ENCODE results near the gene GRK5.

DNA sequence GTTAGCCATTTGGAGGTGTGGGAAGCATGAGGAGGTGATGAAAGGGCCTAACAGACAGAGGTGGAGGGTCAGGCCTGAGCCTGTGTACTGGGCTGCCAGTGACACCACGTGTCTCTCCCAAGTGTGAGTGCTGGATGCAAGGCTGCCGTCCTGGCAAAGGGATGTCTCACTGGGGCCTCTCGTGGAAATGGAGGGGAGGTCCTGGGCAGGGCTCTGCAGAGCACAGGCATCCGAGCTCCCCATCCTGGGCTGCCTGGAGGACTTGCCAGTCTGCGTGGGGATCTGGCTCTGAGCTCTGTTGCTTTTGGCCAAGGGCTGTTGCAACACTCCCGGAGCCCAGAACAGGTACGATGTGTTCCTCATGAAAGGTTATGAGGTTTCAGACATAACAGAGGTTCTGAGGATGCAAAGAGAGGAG is 77.3 kb downstream of the GRK5 start:
- TF ChIP-seq, protein P1, sequence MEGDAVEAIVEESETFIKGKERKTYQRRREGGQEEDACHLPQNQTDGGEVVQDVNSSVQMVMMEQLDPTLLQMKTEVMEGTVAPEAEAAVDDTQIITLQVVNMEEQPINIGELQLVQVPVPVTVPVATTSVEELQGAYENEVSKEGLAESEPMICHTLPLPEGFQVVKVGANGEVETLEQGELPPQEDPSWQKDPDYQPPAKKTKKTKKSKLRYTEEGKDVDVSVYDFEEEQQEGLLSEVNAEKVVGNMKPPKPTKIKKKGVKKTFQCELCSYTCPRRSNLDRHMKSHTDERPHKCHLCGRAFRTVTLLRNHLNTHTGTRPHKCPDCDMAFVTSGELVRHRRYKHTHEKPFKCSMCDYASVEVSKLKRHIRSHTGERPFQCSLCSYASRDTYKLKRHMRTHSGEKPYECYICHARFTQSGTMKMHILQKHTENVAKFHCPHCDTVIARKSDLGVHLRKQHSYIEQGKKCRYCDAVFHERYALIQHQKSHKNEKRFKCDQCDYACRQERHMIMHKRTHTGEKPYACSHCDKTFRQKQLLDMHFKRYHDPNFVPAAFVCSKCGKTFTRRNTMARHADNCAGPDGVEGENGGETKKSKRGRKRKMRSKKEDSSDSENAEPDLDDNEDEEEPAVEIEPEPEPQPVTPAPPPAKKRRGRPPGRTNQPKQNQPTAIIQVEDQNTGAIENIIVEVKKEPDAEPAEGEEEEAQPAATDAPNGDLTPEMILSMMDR (IDR thresholded peaks at IDR 0.05 in 4 of 5, conservative IDR thresholded peaks at IDR 0.05 in 1 of 5), result no peak
- no peak for TF ChIP-seq POLR2A (IDR thresholded peaks at IDR 0.05)
